Measurements from ENCODE around the gene ZNF620.
"Not testable (repeated sequence)": the region's sequence is repeated elsewhere in the genome, so short reads cannot be mapped to it uniquely, and the experiment has no call there.

ZNF620 gene

GRCh38 chr3:40521254-40521653 is 15.4 kb downstream of the ZNF620 start:
- ATAC-seq (replicated peaks), result no peak
- Mint-ChIP-seq H3K4me3 (no peak overlapping the region), H3K27ac (no peak overlapping the region), H3K36me3 (peaks cover 22 to 36% of the 10 kb centered on the region in 2 donors), H3K27me3 (no peaks in the 10 kb centered on the region), H3K9me3 (peaks cover 3% of the 10 kb centered on the region in 2 donors), H3K4me1 (peaks cover 7 to 31% of the 10 kb centered on the region in 2 donors)
- no peak for DNase-seq

- Mint-ChIP-seq H3K27me3 (no peaks in the 10 kb centered on the region), H3K9me3 (peaks cover 2% of the 10 kb centered on the region in 2 donors), H3K27ac (peak overlapping the region; percentile 99), H3K4me3 (peak overlapping the region; percentile 98), H3K4me1 (peaks cover 11 to 45% of the 10 kb centered on the region in 2 donors), H3K36me3 (peaks cover 30 to 38% of the 10 kb centered on the region in 2 donors)
- no peak for ATAC-seq (replicated peaks)
- DNase-seq, result no peak
Measured at GRCh38 chr3:40523781-40524180, 17.9 kb downstream of the ZNF620 start.

- ATAC-seq (replicated peaks) (no peak), DNase-seq (no peak)
- H3K4me3 Mint-ChIP-seq, result peak overlapping the region; percentile 98
- no peaks in the 10 kb centered on the region for H3K27me3 Mint-ChIP-seq
- H3K9me3 Mint-ChIP-seq, result no peaks in the 10 kb centered on the region
- peak overlapping the region; percentile 99 for H3K27ac Mint-ChIP-seq
- H3K4me1 Mint-ChIP-seq, result peaks cover 13 to 45% of the 10 kb centered on the region in 2 donors
- peaks cover 32 to 40% of the 10 kb centered on the region in 2 donors for H3K36me3 Mint-ChIP-seq
Measured at GRCh38 chr3:40524222-40524567, 18.4 kb downstream of the ZNF620 start.

GRCh38 chr3:40524568-40525285 is 18.9 kb downstream of the ZNF620 start, which contains the start of gene ZNF621:
Gene ZNF621, plus strand, starts transcription at chr3:40524960. Its CDS starts 881 bp downstream, at chr3:40525841.
- H3K36me3 Mint-ChIP-seq, result peaks cover 34 to 46% of the 10 kb centered on the region in 2 donors
- peak within 1 kb of the TSS; percentile 99 for H3K27ac Mint-ChIP-seq
- DNase-seq (peak; percentile 88), ATAC-seq (replicated peaks) (peak; percentile 98 to 99)
- peaks cover 13 to 45% of the 10 kb centered on the region in 2 donors for H3K4me1 Mint-ChIP-seq
- H3K9me3 Mint-ChIP-seq, result no peaks in the 10 kb centered on the region
- H3K27me3 Mint-ChIP-seq, result no peaks in the 10 kb centered on the region
- peak within 1 kb of the TSS; percentile 98 for H3K4me3 Mint-ChIP-seq

- H3K27ac Mint-ChIP-seq, result no peak overlapping the region
- ATAC-seq (replicated peaks) (no peak), DNase-seq (no peak)
- H3K36me3 Mint-ChIP-seq, result peaks cover 62 to 74% of the 10 kb centered on the region in 2 donors
- H3K9me3 Mint-ChIP-seq, result peaks cover 3 to 5% of the 10 kb centered on the region in 2 donors
- H3K4me3 Mint-ChIP-seq, result no peak overlapping the region
- H3K27me3 Mint-ChIP-seq, result no peaks in the 10 kb centered on the region
- H3K4me1 Mint-ChIP-seq, result peaks cover 13 to 36% of the 10 kb centered on the region in 2 donors
Measured at GRCh38 chr3:40528426-40528825, 22.6 kb downstream of the ZNF620 start.

GRCh38 chr3:40532252-40532651 is 26.4 kb downstream of the ZNF620 start:
- ATAC-seq (replicated peaks), result no peak
- H3K4me1 Mint-ChIP-seq, result peaks cover 7% of the 10 kb centered on the region in 2 donors

GRCh38 chr3:40534283-40534682 is 28.4 kb downstream of the ZNF620 start:
- Mint-ChIP-seq H3K27ac (no peak overlapping the region), H3K4me1 (peaks cover 0 to 2% of the 10 kb centered on the region in 2 donors), H3K4me3 (no peak overlapping the region), H3K27me3 (no peaks in the 10 kb centered on the region), H3K9me3 (peaks cover 8% of the 10 kb centered on the region in 2 donors), H3K36me3 (peaks cover 79 to 90% of the 10 kb centered on the region in 2 donors)
- DNase-seq (no peak), ATAC-seq (replicated peaks) (no peak)

More at GRCh38 chr3:40532252-40532651, 26.4 kb downstream of the ZNF620 start:
- H3K9me3 Mint-ChIP-seq, result peaks cover 4 to 5% of the 10 kb centered on the region in 2 donors
- H3K27ac Mint-ChIP-seq, result peak overlapping the region; percentile 20
- no peak for DNase-seq
- H3K36me3 Mint-ChIP-seq, result peaks cover 79 to 90% of the 10 kb centered on the region in 2 donors
- no peaks in the 10 kb centered on the region for H3K27me3 Mint-ChIP-seq
- no peak overlapping the region for H3K4me3 Mint-ChIP-seq

- ATAC-seq (replicated peaks) (no peak), DNase-seq (no peak)
- Mint-ChIP-seq H3K9me3 (peaks cover 3 to 11% of the 10 kb centered on the region in 2 donors), H3K27me3 (no peaks in the 10 kb centered on the region), H3K27ac (no peak overlapping the region), H3K4me3 (no peak overlapping the region), H3K4me1 (no peaks in the 10 kb centered on the region), H3K36me3 (peaks cover 10 to 16% of the 10 kb centered on the region in 2 donors)
Measured at GRCh38 chr3:40546816-40547215, 41.0 kb downstream of the ZNF620 start.

- no peaks in the 10 kb centered on the region for H3K27me3 Mint-ChIP-seq
- H3K4me1 Mint-ChIP-seq, result no peaks in the 10 kb centered on the region
Measured at GRCh38 chr3:40550167-40550566, 44.3 kb downstream of the ZNF620 start.

GRCh38 chr3:40557575-40558161 is 51.8 kb downstream of the ZNF620 start:
- no peak overlapping the region for H3K4me3 Mint-ChIP-seq
- no peak overlapping the region for H3K27ac Mint-ChIP-seq
- H3K4me1 Mint-ChIP-seq, result peaks cover 2 to 12% of the 10 kb centered on the region in 2 donors
- DNase-seq (no peak), ATAC-seq (replicated peaks) (peak; percentile 33 to 52)
- H3K27me3 Mint-ChIP-seq, result peaks cover 0 to 5% of the 10 kb centered on the region in 2 donors
- H3K36me3 Mint-ChIP-seq, result peaks cover 16 to 17% of the 10 kb centered on the region in 2 donors
- H3K9me3 Mint-ChIP-seq, result peaks cover 2 to 13% of the 10 kb centered on the region in 2 donors

More at GRCh38 chr3:40550167-40550566, 44.3 kb downstream of the ZNF620 start:
- ATAC-seq (replicated peaks) (no peak), DNase-seq (no peak)
- H3K27ac Mint-ChIP-seq, result no peak overlapping the region
- peaks cover 3 to 11% of the 10 kb centered on the region in 2 donors for H3K9me3 Mint-ChIP-seq
- H3K4me3 Mint-ChIP-seq, result no peak overlapping the region
- peaks cover 7 to 16% of the 10 kb centered on the region in 2 donors for H3K36me3 Mint-ChIP-seq

GRCh38 chr3:40562482-40562881 is 56.6 kb downstream of the ZNF620 start:
- H3K4me1 Mint-ChIP-seq; H3K4me3 Mint-ChIP-seq; ATAC-seq (replicated peaks); H3K27me3 Mint-ChIP-seq; DNase-seq; H3K27ac Mint-ChIP-seq: not testable (repeated sequence)
- Mint-ChIP-seq H3K9me3 (peaks cover 2 to 14% of the 10 kb centered on the region in 2 donors), H3K36me3 (peaks cover 22 to 31% of the 10 kb centered on the region in 2 donors)

- H3K27me3 Mint-ChIP-seq; H3K4me1 Mint-ChIP-seq; H3K4me3 Mint-ChIP-seq; H3K27ac Mint-ChIP-seq; ATAC-seq (replicated peaks); DNase-seq: not testable (repeated sequence)
- peaks cover 22 to 34% of the 10 kb centered on the region in 2 donors for H3K36me3 Mint-ChIP-seq
- peaks cover 2 to 14% of the 10 kb centered on the region in 2 donors for H3K9me3 Mint-ChIP-seq
Measured at GRCh38 chr3:40565629-40566028, 59.8 kb downstream of the ZNF620 start.

GRCh38 chr3:40566694-40567093 is 60.9 kb downstream of the ZNF620 start:
- DNase-seq (no peak), ATAC-seq (replicated peaks) (no peak)
- H3K9me3 Mint-ChIP-seq, result peaks cover 2 to 10% of the 10 kb centered on the region in 2 donors
- H3K4me1 Mint-ChIP-seq, result no peaks in the 10 kb centered on the region
- H3K27me3 Mint-ChIP-seq, result peaks cover 3 to 5% of the 10 kb centered on the region in 2 donors
- no peak overlapping the region for H3K4me3 Mint-ChIP-seq
- H3K27ac Mint-ChIP-seq, result no peak overlapping the region
- peaks cover 13 to 27% of the 10 kb centered on the region in 2 donors for H3K36me3 Mint-ChIP-seq
